Measurements from ENCODE around the gene IMMP2L.

Gene IMMP2L

DNA sequence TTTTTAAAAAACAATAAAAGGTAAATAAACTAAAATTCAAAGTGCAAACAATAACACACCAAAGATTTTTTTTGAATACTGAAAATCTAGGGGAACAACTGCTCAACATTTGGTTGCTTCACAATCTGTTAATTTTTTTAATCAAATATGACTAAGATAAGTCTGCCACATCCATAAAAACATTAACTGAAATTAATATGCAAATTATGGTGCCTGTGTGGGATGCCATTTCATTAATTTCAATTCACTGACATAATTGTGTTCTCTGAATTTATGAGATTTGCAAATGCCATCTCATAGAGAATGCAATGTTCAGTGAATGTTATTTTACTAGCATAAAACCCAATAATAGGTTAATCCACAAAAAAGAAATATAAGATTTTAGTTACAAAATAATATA, 237.5 kb downstream of the IMMP2L start:
- TF ChIP-seq, protein P1, sequence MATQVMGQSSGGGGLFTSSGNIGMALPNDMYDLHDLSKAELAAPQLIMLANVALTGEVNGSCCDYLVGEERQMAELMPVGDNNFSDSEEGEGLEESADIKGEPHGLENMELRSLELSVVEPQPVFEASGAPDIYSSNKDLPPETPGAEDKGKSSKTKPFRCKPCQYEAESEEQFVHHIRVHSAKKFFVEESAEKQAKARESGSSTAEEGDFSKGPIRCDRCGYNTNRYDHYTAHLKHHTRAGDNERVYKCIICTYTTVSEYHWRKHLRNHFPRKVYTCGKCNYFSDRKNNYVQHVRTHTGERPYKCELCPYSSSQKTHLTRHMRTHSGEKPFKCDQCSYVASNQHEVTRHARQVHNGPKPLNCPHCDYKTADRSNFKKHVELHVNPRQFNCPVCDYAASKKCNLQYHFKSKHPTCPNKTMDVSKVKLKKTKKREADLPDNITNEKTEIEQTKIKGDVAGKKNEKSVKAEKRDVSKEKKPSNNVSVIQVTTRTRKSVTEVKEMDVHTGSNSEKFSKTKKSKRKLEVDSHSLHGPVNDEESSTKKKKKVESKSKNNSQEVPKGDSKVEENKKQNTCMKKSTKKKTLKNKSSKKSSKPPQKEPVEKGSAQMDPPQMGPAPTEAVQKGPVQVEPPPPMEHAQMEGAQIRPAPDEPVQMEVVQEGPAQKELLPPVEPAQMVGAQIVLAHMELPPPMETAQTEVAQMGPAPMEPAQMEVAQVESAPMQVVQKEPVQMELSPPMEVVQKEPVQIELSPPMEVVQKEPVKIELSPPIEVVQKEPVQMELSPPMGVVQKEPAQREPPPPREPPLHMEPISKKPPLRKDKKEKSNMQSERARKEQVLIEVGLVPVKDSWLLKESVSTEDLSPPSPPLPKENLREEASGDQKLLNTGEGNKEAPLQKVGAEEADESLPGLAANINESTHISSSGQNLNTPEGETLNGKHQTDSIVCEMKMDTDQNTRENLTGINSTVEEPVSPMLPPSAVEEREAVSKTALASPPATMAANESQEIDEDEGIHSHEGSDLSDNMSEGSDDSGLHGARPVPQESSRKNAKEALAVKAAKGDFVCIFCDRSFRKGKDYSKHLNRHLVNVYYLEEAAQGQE (IDR thresholded peaks at IDR 0.05; ENCODE audit: insufficient read depth in 1 of 2, low read depth in 2 of 2, low read length in 2 of 2) = no peak
- TF ChIP-seq SIN3A (IDR thresholded peaks at IDR 0.05; ENCODE audit: borderline replicate concordance, insufficient read depth, low read length) = no peak

DNA sequence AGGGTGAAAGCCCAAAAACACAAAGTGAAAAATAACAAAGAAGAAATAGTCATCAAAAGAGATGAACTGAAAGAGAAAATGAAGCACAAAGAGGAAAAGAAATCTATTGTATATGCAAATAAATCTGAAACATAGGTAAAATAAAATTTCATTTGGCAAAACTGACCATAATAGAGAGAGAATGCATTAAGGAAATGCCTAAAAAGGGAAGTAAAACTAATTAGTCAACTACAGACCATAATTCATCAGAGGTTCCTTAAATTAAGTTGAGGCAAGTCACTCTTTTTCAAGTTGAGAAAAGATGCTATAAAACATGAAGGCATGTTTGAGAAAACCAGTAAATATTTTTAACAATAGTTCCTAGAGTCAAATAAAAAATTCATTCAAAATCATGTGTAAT, 238.1 kb downstream of the IMMP2L start:
- TF ChIP-seq SIN3A (IDR thresholded peaks at IDR 0.05; ENCODE audit: borderline replicate concordance, insufficient read depth, low read length) = no peak

DNA sequence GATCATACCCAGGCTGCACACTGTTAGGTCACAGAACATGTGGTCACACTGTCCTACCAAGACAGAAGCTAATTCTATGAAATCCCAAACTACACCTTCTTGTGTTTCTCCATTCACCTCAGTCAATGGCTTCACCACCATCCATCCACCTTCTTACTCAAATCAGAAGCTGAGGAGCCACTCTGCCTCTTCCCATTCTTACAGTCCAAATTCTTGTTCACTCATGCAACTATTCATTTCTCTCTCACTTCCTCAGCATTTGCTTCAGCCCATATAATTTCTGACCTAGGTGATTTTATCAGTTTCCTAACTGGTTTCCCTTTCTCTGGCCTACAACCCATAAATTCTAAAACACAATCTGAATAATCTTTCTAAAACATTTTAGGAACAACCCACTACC, 242.2 kb downstream of the IMMP2L start:
- TF ChIP-seq POLR2AphosphoS5 (IDR thresholded peaks at IDR 0.05; ENCODE audit: low read depth, low read length) (no peak), FOXP2 (optimal IDR thresholded peaks at IDR 0.05; ENCODE audit: borderline replicate concordance, extremely low read depth, extremely low read length, insufficient read depth) (no peak), SIN3A (IDR thresholded peaks at IDR 0.05; ENCODE audit: borderline replicate concordance, insufficient read depth, low read length) (no peak), TAF1 (IDR thresholded peaks at IDR 0.05; ENCODE audit: borderline replicate concordance, insufficient read depth, low read length) (no peak)
- TF ChIP-seq, protein P1 (IDR thresholded peaks at IDR 0.05; ENCODE audit: insufficient read depth in 1 of 2, low read depth in 2 of 2, low read length in 2 of 2) = no peak

DNA sequence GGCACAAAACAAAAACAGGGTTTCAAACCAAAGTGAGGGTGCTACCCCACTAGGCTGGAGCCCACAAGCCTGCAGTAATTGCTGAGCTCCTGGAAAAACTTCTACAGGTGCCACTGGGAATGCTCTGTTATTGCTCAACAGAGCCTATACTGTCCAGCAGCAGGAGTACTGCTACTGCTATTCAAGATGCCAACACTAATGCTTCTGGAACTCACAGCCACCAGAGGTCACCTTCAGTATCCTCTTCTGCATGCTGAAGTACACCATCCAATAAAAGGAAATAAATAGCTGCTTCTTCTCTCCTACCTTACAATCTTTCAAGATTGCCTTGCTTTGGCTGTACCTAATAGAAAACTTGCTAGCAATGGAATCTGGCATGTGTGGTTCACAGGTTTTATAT, 249.3 kb downstream of the IMMP2L start:
- TF ChIP-seq, protein P1 (IDR thresholded peaks at IDR 0.05; ENCODE audit: insufficient read depth in 1 of 2, low read depth in 2 of 2, low read length in 2 of 2) = no peak
- no peak for TF ChIP-seq TAF1 (IDR thresholded peaks at IDR 0.05; ENCODE audit: borderline replicate concordance, insufficient read depth, low read length)
- no peak for TF ChIP-seq POLR2AphosphoS5 (IDR thresholded peaks at IDR 0.05; ENCODE audit: low read depth, low read length)
- no peak for TF ChIP-seq FOXP2 (optimal IDR thresholded peaks at IDR 0.05; ENCODE audit: borderline replicate concordance, extremely low read depth, extremely low read length, insufficient read depth)
- TF ChIP-seq SIN3A (IDR thresholded peaks at IDR 0.05; ENCODE audit: borderline replicate concordance, insufficient read depth, low read length) = no peak

DNA sequence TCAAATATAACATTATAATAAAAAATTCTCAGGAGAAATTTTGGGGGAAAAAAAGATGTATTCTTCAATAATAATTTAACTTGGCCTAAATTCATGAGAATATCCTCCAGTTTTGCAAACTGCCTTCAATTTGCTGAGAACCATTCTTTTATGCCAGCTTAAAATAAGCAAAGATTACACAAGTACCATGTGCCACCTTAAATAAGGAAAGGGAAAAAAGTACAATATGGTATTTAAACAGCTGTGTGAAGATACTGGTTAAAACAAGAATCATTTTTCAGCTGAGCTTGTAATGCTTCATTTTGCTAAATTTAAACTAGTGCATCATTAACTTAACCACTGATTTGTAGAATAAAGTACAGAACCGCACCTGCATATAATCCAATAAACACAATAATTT, 253.6 kb downstream of the IMMP2L start:
- TF ChIP-seq SIN3A (IDR thresholded peaks at IDR 0.05; ENCODE audit: borderline replicate concordance, insufficient read depth, low read length) (no peak), TAF1 (IDR thresholded peaks at IDR 0.05; ENCODE audit: borderline replicate concordance, insufficient read depth, low read length) (no peak), POLR2AphosphoS5 (IDR thresholded peaks at IDR 0.05; ENCODE audit: low read depth, low read length) (no peak), FOXP2 (optimal IDR thresholded peaks at IDR 0.05; ENCODE audit: borderline replicate concordance, extremely low read depth, extremely low read length, insufficient read depth) (no peak)
- TF ChIP-seq, protein P1 (IDR thresholded peaks at IDR 0.05; ENCODE audit: insufficient read depth in 1 of 2, low read depth in 2 of 2, low read length in 2 of 2) = no peak
